ENCODE measurements around the gene STAMBPL1.

GRCh38 chr10:88923520-88923919 lies 43.5 kb downstream of the STAMBPL1 start:
- no peak for TF ChIP-seq CTCF (IDR thresholded peaks at IDR 0.05)
- no peak for TF ChIP-seq POLR2A (IDR thresholded peaks at IDR 0.05)

All from vagina (tissue), 2 donors.